ENCODE measurements around the gene GAREM1.

- TF ChIP-seq CTCF (IDR thresholded peaks at IDR 0.05), result no peak
- TF ChIP-seq POLR2A (IDR thresholded peaks at IDR 0.05), result no peak
Observed at GRCh38 chr18:32389191-32389590, 81.5 kb downstream of the GAREM1 start.

Measured in upper lobe of left lung (tissue), 4 donors.